Stimulated activated CD8-positive, alpha-beta memory T cell treated with anti-CD3 and anti-CD28 coated beads, Interleukin-12 subunit alpha, Interleukin-12 subunit beta, amount 100 ng/mL, for 4 hours (primary cell): ENCODE measurements around the gene CD81.
"Not testable (repeated sequence)": the region's sequence is repeated elsewhere in the genome, so short reads cannot be mapped to it uniquely, and the experiment has no call there.

ENCODE experiments used
- DNase-seq: peaks from one replicate; pipeline ENCODE4 v3.0.0-alpha.2; 2020; ENCODE audit warnings: low read depth

The CD81 gene

GRCh38 chr11:2357651-2358050, 19.5 kb upstream of the CD81 start:
- not testable (repeated sequence) for DNase-seq

GRCh38 chr11:2358754-2359442, 18.2 kb upstream of the CD81 start:
- DNase-seq: no peak

DNA sequence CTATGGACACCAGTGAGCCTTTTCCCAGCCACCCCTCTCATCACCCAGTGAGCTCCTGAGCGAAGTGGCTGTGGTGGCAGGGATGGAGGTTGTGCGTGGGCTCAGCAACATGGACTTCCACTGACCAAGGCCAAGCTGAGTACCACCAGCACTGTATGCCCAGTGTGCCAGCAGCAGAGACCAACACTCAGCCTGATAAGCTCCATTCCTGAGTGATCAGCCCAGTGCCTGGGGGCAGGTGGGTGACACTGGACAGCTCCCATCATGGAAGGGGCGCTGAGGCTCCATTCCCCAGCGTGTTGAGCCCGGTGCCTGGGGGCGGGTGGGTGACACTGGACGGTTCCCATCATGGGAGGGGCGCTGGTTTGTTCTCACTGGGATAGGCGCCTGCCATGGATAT, 17.6 kb upstream of the CD81 start:
- DNase-seq: no peak

DNA sequence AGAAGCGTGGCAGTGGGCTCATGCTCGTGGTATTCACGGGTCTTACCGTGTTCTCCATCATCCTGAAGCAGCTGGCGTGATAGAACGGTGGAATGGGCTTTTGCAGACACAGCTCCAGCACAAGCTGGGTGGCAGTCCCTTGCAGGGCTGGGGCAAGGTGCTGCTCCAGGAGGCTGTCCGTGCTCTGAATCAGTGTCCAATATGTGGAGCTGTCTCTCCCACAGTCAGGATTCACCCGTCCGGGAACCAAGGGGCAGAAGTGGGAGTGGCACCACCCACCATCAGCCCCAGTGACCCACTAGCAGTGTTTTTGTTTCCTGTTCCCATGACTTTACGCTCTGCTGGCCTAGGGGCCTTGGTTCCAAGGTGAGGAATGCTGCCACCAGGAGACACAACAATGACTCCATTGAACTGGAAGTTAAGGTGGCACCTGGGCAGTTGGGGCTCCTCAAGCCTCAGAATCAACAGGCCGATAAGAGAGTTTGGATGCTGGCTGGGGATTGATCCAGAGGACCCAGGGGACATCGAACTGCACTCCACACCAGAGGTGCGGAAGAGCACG, 16.9 kb upstream of the CD81 start:
- no peak for DNase-seq

DNA sequence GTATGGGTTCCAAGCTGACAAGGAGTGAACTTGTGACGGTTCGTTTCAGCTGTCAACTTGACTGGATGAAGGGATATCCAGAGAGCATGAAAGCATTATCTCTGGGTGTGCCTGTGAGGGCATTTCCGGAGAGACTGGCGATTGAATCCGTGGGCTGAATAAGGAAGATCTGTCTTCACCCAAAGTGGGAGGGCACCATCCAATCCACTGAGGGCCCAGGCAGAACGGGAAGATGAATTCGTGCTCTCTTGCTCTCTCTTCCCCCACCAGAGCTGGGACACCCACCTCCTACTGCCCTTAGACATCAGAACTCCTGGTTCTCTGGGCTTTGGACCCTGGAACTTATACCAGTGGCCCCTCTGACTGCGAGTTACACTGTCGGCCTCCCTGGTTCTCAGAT, 15.5 kb upstream of the CD81 start:
- no peak for DNase-seq

- no peak for DNase-seq
Observed at GRCh38 chr11:2362414-2362813, 14.7 kb upstream of the CD81 start.

DNA sequence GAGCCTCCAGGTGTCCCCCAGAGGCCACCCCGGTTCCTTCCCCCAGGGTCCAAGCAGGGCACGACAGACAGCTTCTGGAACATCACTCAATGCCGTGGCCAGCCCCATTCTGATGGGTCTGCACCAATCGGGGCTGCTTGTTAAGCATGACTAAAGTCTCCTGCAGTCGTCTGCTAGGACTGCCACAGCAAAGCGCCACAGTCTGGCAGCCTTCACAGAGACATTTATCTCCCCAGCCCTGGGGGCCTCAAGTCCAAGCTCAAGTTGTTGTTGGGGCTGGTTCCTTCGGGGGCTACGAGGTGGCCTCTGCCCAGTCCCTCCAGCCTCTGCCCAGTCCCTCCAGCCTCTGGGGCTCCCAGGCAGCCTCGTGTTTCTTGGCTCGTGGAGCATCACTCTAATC, 14.0 kb upstream of the CD81 start:
- no peak for DNase-seq

- no peak for DNase-seq
Observed at GRCh38 chr11:2363577-2364370, 13.3 kb upstream of the CD81 start.

DNA sequence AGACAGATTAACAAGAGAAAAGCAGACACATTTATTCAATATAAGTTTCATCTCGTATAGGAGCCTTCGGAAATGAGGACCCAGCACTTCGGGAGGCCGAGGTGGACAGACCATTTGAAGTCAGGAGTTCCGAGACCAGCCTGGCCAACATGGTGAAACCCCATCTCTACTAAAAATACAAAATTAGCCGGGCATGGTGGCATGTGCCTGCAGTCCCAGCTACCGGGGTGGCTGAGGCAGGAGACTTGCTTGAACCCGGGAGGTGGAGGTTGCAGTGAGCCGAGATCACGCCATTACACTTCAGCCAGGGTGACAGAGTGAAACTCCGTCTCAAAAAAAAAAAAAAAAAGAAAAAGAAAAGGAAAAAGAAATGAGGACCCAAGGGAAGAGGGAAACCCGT, 12.7 kb upstream of the CD81 start:
- DNase-seq: not testable (repeated sequence)

DNA sequence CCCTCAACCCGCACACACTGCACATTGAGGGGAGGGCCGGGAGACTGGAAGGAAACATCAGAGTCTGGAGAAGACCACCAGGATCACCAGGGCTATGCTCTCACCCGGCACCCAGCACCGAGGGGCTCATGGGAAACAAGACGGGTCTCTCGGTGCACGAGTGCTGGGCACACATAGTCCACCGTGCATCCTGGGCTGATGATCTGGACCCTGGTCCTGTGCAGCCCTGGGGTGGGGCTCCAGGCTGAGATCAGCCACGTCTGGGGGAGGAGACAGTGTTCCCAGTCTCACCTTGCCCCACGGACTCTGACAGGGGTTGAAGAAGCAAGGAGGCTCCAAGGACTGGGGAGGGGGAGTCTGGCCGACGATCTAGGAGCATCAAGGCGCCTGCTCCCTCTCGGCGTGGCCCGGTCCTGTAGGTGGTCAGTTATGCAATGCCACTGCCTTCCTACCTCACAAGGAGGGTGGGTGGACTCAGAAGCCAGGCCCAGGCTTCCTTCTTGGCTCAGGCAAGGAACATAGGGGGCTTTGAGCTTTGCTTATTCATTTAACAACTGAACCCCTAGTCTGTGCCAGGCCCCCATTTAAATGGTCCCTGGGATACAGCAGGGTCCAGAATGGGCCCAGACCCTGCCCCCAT, 11.4 kb upstream of the CD81 start:
- DNase-seq: no peak

GRCh38 chr11:2366276-2366675, 10.8 kb upstream of the CD81 start:
- DNase-seq: no peak

- no peak for DNase-seq
Observed at GRCh38 chr11:2366733-2367132, 10.4 kb upstream of the CD81 start.

DNA sequence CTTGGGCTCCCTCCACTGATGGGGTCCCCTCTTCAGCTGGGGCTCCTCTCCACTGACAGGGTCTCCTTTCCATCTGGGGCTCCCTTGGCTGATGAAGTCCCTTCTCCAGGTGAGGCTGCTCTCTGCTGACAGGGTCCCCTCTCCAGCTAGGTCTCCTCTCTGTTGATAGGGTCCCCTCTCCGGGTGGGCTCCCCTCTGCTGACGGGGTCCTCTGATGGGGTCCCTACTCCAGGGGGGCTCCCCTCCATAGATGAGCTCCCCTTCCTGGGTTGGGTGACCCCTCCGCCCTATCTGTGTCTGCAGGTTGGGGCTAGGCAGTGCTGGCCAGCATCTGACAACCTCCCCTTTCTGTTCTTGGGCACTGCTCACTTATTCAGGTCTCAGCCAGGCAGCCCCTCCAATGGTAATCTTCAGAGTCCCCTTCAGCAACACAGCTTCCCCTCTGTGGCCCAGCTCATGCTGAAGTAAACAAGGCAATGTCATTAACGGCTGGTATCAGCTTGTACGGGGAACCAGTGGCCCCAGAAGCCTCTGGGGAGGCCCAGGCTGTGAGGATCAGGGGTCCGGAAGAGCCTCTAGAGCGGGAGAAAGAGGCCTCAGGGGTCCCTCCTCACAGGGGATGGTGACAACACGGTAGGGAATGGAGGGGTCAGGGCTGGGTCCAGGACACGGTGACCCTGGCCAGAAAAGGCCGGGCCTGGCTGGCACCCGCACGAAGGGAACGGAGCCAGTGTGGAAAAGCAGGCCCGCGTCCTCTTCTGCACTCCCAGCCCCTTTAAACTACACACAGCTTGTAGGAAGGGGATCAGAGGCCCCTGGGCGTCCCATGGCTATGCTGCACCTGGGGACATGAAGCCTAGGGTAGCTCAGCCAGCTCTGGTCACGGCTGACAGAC, 9.6 kb upstream of the CD81 start:
- no peak for DNase-seq

DNA sequence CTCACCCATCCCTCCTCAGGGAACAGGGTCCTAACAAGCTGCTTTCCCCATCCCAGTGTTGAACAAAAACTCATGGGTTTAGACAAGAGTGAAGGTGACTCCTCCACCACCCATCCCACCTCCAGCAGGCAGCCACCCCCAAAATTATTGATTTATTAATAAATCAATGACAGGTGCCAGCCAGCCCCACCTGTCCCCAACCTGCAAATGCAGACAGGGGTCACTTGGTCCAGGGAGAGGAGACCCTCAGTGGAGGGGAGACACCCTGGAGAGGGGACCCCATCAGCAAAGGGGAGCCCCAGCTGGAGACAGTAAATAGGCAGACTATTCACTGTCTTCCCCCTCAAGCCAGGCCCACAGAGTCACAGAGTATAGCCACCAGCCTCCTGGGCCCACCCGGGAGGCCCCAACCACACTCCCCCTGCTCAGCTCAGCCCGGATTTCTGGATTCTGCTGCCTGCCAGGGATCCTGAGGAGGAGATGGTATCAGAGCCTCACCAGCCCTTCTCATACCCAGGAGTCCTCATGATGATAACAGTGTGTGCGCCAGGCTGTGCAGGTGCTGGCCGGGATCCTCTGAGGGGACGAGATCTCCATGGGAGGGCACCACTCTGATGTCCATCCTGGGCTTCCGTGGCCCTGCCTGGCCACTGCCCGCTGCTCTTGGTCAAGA, 8.8 kb upstream of the CD81 start:
- no peak for DNase-seq

GRCh38 chr11:2368851-2369180, 8.3 kb upstream of the CD81 start:
- DNase-seq: no peak

GRCh38 chr11:2369320-2369719, 7.8 kb upstream of the CD81 start:
- DNase-seq: no peak

DNA sequence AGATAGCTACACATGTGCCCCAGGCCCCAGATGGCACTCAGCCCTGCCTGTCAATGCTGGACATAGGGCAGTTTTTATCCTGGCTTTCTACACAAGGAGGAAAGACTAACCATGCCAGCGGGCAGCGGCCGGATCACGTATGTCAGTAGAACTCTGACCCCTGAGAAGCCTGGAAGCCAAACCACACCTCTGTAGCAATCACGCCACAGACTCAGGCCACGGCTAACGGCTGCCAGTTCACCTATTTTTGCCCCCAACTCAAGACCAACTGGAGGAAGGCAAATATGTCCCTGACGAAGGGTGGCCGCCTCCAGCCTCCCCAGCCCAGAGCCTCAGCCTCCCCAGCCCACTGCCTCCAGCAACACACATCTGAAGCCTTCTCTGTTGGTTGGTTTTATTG, 7.2 kb upstream of the CD81 start:
- no peak for DNase-seq

DNA sequence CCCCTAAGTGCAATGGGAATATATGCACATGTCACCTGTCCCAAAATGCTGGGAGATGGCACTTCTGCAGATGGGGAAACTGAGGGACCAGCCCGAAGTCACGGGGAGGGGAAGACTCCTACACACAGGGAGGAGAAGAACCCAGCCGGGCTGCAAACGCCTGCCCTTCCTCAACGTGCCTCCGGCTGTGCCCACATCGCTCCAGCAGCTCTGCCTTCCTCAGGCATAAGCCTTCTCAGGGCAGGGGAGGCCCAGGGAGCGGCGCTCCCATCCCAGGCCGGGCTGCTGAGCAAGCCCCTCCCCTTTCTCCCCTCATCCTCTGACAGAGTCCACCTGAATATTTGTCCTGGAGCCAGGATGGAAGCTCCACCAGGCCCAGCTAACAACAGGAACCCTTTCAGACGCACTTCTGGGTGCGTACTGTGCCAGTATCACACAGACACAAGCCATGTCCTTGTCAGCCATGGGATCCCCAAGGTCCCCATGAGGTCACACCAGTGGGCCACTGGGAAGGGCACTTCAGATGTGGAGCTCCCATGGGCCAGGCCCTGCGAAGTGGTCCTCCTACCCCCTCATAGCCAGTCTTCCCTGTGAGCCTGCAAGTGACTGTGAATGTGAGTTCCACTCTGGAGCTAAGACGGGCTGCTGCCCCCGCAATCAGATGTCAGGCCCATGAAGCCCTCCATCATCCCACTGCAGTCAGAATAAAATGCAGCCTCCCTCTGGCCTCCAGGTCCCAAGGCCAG, 2.5 kb upstream of the CD81 start:
- no peak for DNase-seq

- DNase-seq: no peak
Observed at GRCh38 chr11:2375341-2375853, 1.7 kb upstream of the CD81 start.

GRCh38 chr11:2375964-2376551, 1.1 kb upstream of the CD81 start:
- DNase-seq: no peak
